Sigmoid colon (tissue), 7 donors: Measurements from ENCODE around the gene GRID1. TPM values are rescaled to one million over a fixed set of nuclear protein-coding genes. Genes with fewer than 3 reads are reported as not detected.
A peak's percentile ranks its signal among the peaks of the same experiment; 100 is the strongest.

Experiments
- DNase-seq: peaks from one replicate; pipeline ENCODE4 v3.0.0-alpha.2; 2019
- H3K27ac ChIP-seq, 4 donors: fragments of 200-600 bp; sonication (generic); one replicate each; pipeline ENCODE4 v1.5.1; 2016 to 2019; ENCODE audit warnings: mild to moderate bottlenecking in 1 of 4
- H3K27me3 ChIP-seq, 3 donors: fragments of 200-600 bp; sonication (generic); one replicate each; pipeline ENCODE4 v1.5.1; 2019; ENCODE audit warnings: mild to moderate bottlenecking in 1 of 3
- H3K36me3 ChIP-seq, 4 donors: fragments of 200-600 bp; sonication (generic); one replicate each; pipeline ENCODE4 v1.5.1; 2016 to 2019
- H3K4me1 ChIP-seq, 4 donors: fragments of 200-600 bp; sonication (generic); one replicate each; pipeline ENCODE4 v1.5.1; 2017 to 2019
- H3K4me3 ChIP-seq, 4 donors: fragments of 200-600 bp; sonication (generic); one replicate each; pipeline ENCODE4 v1.5.1; 2017 to 2019; ENCODE audit warnings: mild to moderate bottlenecking in 2 of 4, moderate library complexity in 1 of 4
- H3K9me3 ChIP-seq, 4 donors: fragments of 200-600 bp in 3 of 4; sonication (generic) in 3 of 4; one replicate each; pipeline versions ENCODE4 v1.5.1 to v1.6.1; 2013 to 2019
- EP300 ChIP-seq, 4 donors: sonication (generic); formaldehyde crosslinking; IDR thresholded peaks; one replicate each; pipeline ENCODE4 v1.6.1; 2017; ENCODE audit warnings: antibody characterized with exemption in 4 of 4
- POLR2A ChIP-seq, 2 donors: fragments of 450-650 bp; IDR thresholded peaks; one replicate each; pipeline ENCODE4 v1.6.1; 2016; ENCODE audit warnings: antibody characterized with exemption in 2 of 2, mild to moderate bottlenecking in 2 of 2, moderate library complexity in 2 of 2
- POLR2AphosphoS5 ChIP-seq, 4 donors: sonication (generic); formaldehyde crosslinking; IDR thresholded peaks; one replicate each; pipeline ENCODE4 v1.6.1; 2017; ENCODE audit warnings: antibody characterized with exemption in 4 of 4
- WGBS, 2 donors: extraction: QIAGEN DNeasy Blood & Tissue Kit; methylation state at CpG; one replicate each; pipeline ENCODE4 v1.1.7; 2013; 5-methylcytosine and 5-hydroxymethylcytosine counted together
- intact Hi-C: fragments of 100-400 bp; cut with DNase I; formaldehyde crosslinking; loops from one replicate; pipeline ENCODE4 v1.15.1; 2023
- polyA plus RNA-seq, 3 donors: library from polyadenylated mRNA; stranded (reverse); fragments of 200-250 nt; gene quantifications; one replicate each; pipeline ENCODE4 v1.2.3, GENCODE V29; 2013
- total RNA-seq, 4 donors: library from RNA; depleted of rRNA; stranded (reverse); fragments of >200 nt; gene quantifications; one replicate each; pipeline ENCODE4 v1.1.0, GENCODE V29; 2016
- TF ChIP-seq, protein P1 (sequence below), 4 experiments: fragments of 450-650 bp in 3 of 4; fragments of 200-600 bp in 1 of 4; IDR thresholded peaks; one replicate each; pipeline ENCODE4 v1.5.1; 2016 to 2019; ENCODE audit warnings: antibody characterized with exemption in 4 of 4, mild to moderate bottlenecking in 3 of 4, moderate library complexity in 2 of 4
- donor health status: healthy with polysubstance abuse.
- donor health status: Bipolar disorder and iron deficiency.
- donor health status: healthy.

The GRID1 gene
- total and polyA plus RNA-seq, 7 donors: 0.66 to 4.7 (median 1.1) TPM; not detected in 2

DNA sequence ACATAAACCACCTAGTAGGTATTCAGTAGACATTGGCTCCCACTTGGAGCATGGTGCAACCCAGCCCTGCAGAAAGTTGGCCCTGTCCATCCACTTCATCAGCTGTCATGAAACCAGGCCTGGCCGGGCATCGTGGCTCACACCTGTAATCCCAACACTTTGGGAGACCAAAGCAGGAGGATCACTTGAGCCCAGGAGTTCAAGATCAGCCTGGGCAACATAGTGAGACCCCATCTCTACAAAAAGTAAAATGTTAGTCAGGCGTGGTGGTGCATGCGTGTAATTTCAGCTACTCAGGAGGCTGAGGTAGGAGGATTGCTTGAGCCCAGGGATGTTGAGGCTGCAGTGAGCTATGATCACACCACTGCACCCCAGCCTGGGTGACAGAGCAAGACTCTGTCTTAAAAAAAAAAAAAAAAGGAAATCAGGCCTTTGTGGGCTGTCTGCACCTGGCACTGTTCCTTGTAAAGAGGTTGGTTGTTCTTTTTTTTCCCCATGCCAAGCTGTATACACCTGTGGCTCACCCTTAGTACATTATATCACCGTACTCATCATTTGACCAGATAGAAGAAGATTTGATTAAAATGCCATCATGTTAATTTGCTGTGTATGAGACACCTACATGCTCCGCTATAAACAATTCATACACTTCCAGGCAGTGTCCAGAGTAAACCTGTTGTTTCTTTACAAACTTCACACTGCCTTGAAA lies 45.4 kb upstream of the GRID1 start:
- WGBS, 2 donors: 62 to 80% methylated on average over 6 of the region's 6 CpGs
- DNase-seq: no peak
- Histone ChIP-seq H3K4me3 (no peak overlapping the region), H3K27me3 (no peaks in the 10 kb centered on the region), H3K4me1 (peaks cover 0 to 37% (median 33%) of the 10 kb centered on the region in 4 donors), H3K36me3 (no peaks in the 10 kb centered on the region), H3K27ac (peak overlapping the region in 3 of 4 donors; percentile 35 to 71 (median 69)), H3K9me3 (no peaks in the 10 kb centered on the region)
- TF ChIP-seq, protein P1, sequence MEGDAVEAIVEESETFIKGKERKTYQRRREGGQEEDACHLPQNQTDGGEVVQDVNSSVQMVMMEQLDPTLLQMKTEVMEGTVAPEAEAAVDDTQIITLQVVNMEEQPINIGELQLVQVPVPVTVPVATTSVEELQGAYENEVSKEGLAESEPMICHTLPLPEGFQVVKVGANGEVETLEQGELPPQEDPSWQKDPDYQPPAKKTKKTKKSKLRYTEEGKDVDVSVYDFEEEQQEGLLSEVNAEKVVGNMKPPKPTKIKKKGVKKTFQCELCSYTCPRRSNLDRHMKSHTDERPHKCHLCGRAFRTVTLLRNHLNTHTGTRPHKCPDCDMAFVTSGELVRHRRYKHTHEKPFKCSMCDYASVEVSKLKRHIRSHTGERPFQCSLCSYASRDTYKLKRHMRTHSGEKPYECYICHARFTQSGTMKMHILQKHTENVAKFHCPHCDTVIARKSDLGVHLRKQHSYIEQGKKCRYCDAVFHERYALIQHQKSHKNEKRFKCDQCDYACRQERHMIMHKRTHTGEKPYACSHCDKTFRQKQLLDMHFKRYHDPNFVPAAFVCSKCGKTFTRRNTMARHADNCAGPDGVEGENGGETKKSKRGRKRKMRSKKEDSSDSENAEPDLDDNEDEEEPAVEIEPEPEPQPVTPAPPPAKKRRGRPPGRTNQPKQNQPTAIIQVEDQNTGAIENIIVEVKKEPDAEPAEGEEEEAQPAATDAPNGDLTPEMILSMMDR (IDR thresholded peaks at IDR 0.05): no peak
- no peak for TF ChIP-seq EP300 (IDR thresholded peaks at IDR 0.05)
- no peak for TF ChIP-seq POLR2AphosphoS5 (IDR thresholded peaks at IDR 0.05)
- TF ChIP-seq POLR2A (IDR thresholded peaks at IDR 0.05): no peak
- intact Hi-C loops: no loop called here

DNA sequence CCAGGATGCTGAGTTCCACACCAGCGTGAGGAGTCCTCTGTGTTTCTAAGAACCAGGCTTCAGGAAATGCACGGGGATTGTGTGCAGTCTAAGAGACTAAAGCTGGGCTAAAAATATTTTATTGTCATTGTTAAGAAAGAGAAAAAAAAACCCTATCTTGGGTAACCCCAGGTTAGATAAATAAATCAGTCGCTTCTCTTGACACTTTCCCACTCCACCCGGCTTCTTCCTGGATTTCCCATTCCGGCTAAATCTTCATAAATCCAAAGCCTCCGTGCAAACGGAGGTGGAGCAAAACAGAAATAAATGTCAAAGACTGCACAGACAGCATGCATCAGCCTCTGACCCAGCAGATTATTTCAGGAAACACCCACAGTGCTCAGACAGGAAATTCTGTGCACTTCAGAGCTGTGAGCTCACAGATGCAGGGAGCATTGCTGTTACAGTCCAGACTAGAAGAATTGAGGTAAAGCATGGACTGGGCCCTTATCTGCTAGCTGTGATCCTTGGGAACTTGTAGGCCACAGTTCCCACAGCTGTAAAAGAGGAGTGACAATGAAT lies 44.8 kb upstream of the GRID1 start:
- Histone ChIP-seq H3K27ac (peak overlapping the region in 3 of 4 donors; percentile 56 to 71 (median 69)), H3K36me3 (no peaks in the 10 kb centered on the region), H3K4me1 (peaks cover 0 to 37% (median 33%) of the 10 kb centered on the region in 4 donors), H3K27me3 (no peaks in the 10 kb centered on the region), H3K4me3 (no peak overlapping the region), H3K9me3 (no peaks in the 10 kb centered on the region)
- intact Hi-C loops: no loop called here
- no peak for DNase-seq
- TF ChIP-seq, protein P1 (IDR thresholded peaks at IDR 0.05): no peak
- TF ChIP-seq POLR2AphosphoS5 (IDR thresholded peaks at IDR 0.05): peak in 2 of 4 donors; percentile 13 to 62
- TF ChIP-seq POLR2A (IDR thresholded peaks at IDR 0.05): no peak
- TF ChIP-seq EP300 (IDR thresholded peaks at IDR 0.05): peak in 1 of 4 donors; percentile 27
- WGBS, 2 donors: 5% methylated on average over 7 of the region's 7 CpGs

DNA sequence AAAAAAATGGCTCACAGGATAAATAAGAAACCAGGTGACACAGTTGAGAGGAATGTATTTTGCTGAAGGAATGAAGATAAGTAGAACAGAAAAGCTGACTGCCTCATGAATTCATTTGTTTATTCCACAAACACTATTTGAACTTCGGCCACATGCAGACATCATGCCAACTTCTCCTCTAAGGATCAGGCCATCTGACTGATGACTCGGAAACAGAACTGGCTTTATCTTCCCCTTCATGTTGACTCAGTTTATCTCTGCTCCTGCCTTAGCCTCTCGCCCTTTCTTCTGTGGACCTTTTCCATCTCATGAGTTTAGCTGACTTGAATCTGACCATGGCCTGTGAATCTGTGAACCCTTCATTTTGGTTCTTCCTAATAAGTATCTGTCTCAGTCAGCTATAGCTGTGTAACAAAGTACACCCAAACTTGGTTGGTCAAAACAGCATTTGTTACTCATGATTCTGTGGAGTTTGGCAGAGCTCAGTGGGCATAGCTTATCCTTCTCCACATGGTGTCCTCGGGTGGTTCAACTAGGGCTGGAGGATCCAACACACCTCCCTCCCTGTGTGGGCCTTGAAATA lies 44.0 kb upstream of the GRID1 start:
- TF ChIP-seq EP300 (IDR thresholded peaks at IDR 0.05): no peak
- TF ChIP-seq, protein P1 (IDR thresholded peaks at IDR 0.05): no peak
- TF ChIP-seq POLR2AphosphoS5 (IDR thresholded peaks at IDR 0.05): no peak
- no peak for TF ChIP-seq POLR2A (IDR thresholded peaks at IDR 0.05)
- Histone ChIP-seq H3K9me3 (no peaks in the 10 kb centered on the region), H3K27me3 (no peaks in the 10 kb centered on the region), H3K4me3 (no peak overlapping the region), H3K4me1 (peaks cover 0 to 37% (median 33%) of the 10 kb centered on the region in 4 donors), H3K36me3 (no peaks in the 10 kb centered on the region), H3K27ac (peak overlapping the region in 3 of 4 donors; percentile 56 to 71 (median 69))
- no peak for DNase-seq
- 72 to 75% methylated on average over 4 of the region's 4 CpGs for WGBS, 2 donors
- intact Hi-C loops: no loop called here

DNA sequence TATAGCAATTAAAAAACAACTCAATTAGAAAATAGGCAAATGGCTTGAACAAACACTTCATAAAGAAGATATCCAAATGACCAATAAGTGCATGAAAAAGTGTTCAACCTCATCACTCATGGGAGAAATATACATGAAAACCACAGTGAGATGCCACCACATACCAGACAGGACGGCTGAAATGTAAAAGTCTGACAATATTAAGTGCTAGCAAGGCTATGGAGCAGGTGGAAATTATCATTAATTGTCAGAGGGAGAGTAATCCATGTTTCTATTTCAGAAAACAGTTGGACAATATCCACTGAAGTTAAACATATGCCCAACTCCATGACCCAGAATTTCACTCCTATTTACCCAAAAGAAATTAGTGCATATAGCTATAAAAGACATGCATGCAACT lies 42.6 kb upstream of the GRID1 start:
- Histone ChIP-seq H3K27me3 (no peaks in the 10 kb centered on the region), H3K4me3 (no peak overlapping the region), H3K4me1 (peaks cover 0 to 35% (median 32%) of the 10 kb centered on the region in 4 donors), H3K9me3 (no peaks in the 10 kb centered on the region), H3K36me3 (no peaks in the 10 kb centered on the region), H3K27ac (no peak overlapping the region)
- intact Hi-C loops: loop anchor here (10.0 kb wide), 1 partner anchor 566 kb away; no protein-coding TSS in a partner anchor
- no peak for TF ChIP-seq POLR2AphosphoS5 (IDR thresholded peaks at IDR 0.05)
- TF ChIP-seq, protein P1 (IDR thresholded peaks at IDR 0.05): no peak
- no peak for TF ChIP-seq POLR2A (IDR thresholded peaks at IDR 0.05)
- no peak for TF ChIP-seq EP300 (IDR thresholded peaks at IDR 0.05)
- no peak for DNase-seq
- WGBS, 2 donors: 68 to 78% methylated on average over 1 of the region's 1 CpG
